ENCODE measurements around the gene TNRC6C.

DNA sequence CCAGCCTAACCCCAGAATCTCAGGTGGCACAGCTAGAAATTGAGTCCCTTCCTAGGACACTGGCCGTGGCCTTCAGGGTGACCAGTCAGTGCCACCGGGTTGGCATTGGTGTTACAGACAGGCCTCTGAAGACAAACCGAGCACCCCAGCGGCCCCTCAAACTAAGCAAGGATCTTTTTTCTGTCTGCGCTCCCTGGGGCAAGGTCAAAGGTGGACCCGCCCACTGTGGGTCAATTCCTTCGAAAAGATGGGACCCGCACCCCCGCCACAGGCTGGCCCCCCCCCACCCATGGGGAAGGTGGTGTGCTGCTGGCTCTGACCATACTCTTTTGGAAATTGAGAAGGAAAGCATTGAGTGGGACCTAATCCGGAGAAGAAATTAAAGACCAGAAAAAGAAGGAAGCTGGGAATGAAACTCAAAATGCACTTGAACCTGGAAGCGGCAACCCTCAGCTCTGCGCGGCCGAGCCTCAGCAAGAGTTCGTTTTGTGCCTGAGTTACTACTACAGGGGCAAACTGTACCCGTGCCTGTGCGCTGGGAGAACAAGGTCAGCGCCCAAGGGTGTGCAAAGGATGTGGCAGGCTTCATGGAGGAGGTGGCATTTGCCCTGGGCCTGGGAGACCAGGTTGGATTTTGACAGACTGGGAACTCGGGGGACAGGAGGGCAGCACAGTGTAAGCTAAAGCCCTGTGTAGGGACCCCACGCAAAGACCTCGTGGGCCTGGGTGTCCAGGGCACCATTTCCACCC lies 149.6 kb downstream of the TNRC6C start:
- no peak for TF ChIP-seq CTCF (IDR thresholded peaks at IDR 0.05)
- TF ChIP-seq POLR2A (IDR thresholded peaks at IDR 0.05), result no peak

Measured in lower leg skin (tissue), 3 donors.